ENCODE data around the gene RAG1.

Gene RAG1

DNA sequence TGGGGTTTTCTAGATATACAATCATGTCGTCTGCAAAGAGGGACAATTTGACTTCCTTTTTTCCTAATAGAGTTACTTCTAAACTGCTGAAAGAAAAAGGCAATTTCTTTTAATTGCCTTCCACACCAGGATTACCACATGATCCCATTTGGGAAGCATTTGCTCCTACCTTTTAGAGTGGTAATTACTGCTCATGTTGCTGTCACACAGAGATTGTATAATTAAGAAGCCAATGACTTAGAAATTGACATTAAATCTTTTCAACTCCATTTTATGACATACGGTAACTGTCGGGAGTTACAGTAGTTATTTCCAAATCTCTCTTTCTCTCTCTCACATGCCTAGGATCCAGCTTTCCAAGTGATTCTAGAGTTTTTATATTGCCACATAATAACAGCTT, 48.0 kb downstream of the RAG1 start:
- H3K4me3 ChIP-seq (ENCODE audit: low read depth, low read length) = no peak overlapping the region
- TF ChIP-seq, protein P1, sequence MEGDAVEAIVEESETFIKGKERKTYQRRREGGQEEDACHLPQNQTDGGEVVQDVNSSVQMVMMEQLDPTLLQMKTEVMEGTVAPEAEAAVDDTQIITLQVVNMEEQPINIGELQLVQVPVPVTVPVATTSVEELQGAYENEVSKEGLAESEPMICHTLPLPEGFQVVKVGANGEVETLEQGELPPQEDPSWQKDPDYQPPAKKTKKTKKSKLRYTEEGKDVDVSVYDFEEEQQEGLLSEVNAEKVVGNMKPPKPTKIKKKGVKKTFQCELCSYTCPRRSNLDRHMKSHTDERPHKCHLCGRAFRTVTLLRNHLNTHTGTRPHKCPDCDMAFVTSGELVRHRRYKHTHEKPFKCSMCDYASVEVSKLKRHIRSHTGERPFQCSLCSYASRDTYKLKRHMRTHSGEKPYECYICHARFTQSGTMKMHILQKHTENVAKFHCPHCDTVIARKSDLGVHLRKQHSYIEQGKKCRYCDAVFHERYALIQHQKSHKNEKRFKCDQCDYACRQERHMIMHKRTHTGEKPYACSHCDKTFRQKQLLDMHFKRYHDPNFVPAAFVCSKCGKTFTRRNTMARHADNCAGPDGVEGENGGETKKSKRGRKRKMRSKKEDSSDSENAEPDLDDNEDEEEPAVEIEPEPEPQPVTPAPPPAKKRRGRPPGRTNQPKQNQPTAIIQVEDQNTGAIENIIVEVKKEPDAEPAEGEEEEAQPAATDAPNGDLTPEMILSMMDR (IDR thresholded peaks at IDR 0.05; ENCODE audit: low read depth, low read length, missing control alignments) = no peak
- DNase-seq (ENCODE audit: low read depth) = no peak
- in situ Hi-C loops (cut with HindIII; ENCODE audit: low sequenced_read_pairs) = no loop called here

DNA sequence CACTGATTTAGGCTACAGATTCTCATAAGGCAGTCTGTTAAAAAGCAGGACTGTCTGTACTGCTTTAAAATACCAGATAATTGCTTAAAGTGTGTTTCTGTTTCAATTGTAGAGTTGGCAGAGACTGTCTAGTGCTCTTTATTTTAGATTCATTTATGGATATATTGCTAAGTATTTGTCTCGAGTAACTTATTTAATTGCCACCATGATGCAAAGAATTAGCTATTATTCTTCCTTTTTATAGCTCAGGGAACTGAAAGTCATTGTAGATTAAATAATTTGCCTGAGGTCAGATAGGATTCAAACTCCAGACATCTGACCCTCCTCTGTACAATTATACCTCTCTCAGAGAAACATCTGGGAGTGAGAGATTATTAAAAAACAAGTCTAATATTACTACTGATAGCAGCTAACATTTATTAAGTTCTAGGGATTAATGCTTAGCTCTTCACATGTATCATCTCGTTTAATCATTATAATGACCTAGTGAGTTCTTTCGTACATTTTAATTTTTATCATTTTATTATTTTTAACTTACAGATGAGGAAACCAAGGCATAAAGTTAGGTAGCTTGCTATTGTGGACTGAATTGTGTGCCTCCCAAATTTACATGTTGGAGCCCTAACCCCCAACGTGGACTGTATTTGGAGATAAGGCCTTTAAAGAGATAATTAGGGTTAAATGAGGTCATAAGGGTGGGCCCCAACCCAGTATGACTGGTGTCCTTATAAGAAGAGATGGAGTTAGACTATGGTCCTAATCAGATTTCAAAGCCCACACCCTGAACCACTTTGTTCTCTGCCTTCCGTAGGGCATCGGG, 49.9 kb downstream of the RAG1 start:
- H3K4me3 ChIP-seq (ENCODE audit: low read depth, low read length) = no peak overlapping the region
- DNase-seq (ENCODE audit: low read depth) = no peak
- TF ChIP-seq, protein P1 (IDR thresholded peaks at IDR 0.05; ENCODE audit: low read depth, low read length, missing control alignments) = no peak
- in situ Hi-C loops (cut with HindIII; ENCODE audit: low sequenced_read_pairs) = no loop called here

DNA sequence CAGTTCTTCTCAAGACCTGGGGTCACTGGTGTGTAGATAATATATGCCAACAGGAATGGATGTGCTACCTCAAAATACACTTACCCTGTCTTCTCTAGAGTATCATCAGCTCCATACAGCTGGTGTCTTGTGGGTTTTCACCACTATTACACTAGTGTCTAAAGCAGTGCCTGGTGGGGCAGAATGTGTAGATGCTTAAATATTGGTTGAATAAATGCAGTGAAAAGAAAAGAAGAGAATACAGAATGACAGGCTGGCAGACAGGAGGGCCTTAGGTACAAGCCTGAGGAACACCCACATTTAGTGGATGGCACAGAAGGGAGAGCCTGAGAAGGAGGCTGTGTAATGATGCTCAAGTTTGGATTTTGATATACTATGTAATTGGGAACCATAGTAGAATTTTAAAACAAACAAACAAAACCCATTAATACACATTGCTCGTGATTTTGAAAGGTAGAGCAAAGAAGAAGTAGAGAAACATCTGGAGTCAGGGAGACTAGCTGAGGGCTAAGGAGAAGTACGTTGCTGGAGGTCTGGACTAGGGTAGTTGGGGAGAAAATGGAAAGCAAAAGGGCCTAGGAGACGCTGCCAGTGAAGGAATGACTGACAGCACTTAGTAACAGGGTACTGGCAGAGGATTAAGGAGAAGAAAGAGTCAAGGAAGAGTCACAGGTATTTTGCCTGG, 50.7 kb downstream of the RAG1 start:
- no peak overlapping the region for H3K4me3 ChIP-seq (ENCODE audit: low read depth, low read length)
- in situ Hi-C loops (cut with HindIII; ENCODE audit: low sequenced_read_pairs) = no loop called here
- TF ChIP-seq, protein P1 (IDR thresholded peaks at IDR 0.05; ENCODE audit: low read depth, low read length, missing control alignments) = no peak
- no peak for DNase-seq (ENCODE audit: low read depth)

DNA sequence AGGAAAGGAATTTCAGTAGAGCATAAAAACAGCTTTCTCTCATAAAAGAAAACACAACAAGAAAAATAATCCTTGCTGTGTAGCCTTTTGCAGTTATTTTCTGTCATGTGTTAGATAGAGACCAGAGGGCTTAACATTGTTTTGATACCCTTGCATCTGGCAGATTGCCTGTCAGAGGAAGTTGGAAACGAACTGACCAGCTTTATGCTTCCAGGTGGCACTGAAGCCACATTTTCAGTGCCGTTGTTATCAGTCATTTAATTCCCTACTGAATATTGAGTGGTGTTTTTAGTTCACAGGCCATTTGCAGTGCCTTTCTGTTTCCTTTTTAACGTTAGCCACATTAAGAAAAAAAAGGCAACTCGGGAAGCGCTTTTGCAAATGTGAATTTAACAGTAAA, 51.7 kb downstream of the RAG1 start:
- no peak overlapping the region for H3K4me3 ChIP-seq (ENCODE audit: low read depth, low read length)
- TF ChIP-seq, protein P1 (IDR thresholded peaks at IDR 0.05; ENCODE audit: low read depth, low read length, missing control alignments) = no peak
- in situ Hi-C loops (cut with HindIII; ENCODE audit: low sequenced_read_pairs) = no loop called here
- DNase-seq (ENCODE audit: low read depth) = no peak

DNA sequence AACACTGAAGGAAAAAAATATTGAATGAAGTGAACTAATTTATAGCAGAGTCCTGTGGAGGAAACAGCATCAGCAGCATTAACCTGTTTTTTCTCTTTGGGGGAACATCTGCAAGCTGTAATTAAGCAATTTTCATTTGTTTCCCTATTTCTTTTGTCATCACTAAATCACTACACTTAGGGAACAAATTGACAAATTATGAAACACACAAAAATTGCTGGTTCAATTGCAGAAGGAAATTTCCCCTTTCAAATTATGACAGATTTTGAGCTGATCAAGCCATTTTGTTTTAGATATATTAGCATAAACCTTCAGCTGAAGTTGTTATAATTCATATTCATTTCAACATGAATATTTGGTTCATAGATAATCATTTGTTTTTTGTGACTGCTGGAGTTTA, 52.4 kb downstream of the RAG1 start:
- DNase-seq (ENCODE audit: low read depth) = no peak
- in situ Hi-C loops (cut with HindIII; ENCODE audit: low sequenced_read_pairs) = no loop called here
- no peak overlapping the region for H3K4me3 ChIP-seq (ENCODE audit: low read depth, low read length)
- TF ChIP-seq, protein P1 (IDR thresholded peaks at IDR 0.05; ENCODE audit: low read depth, low read length, missing control alignments) = no peak

DNA sequence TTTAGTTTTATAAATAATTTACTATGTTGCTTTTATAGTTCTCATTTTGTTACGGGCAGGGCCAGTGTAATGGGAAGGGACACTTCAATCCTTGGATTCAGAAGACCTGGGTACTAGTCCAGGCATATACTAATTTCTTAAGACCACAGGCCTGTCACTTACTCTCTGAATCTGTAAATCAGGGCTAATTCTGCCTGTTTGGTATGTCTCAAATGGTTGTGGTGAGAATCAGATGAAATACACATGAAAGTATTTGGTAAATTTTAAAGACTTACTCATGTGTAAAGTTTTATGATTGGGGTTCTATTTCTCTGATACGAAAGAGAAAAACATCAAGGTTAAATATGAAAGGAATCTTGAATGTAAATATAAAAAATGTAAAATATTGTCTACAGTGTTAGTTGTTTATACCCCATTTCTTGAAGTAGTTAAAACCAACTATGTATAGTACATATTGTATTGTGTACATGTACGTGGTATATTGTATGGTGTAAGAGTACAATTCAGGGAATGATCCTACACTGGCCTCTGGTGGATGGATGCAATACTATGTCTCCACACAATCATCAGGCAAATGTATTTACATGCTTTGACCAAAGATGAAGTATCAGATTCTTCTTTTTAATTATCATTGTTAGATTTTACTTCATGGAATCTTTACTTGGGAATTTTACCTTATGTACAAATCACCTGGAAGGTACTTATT, 54.8 kb downstream of the RAG1 start:
- H3K4me3 ChIP-seq (ENCODE audit: low read depth, low read length) = no peak overlapping the region
- DNase-seq (ENCODE audit: low read depth) = peak; percentile 13
- TF ChIP-seq, protein P1 (IDR thresholded peaks at IDR 0.05; ENCODE audit: low read depth, low read length, missing control alignments) = peak; percentile 60
- in situ Hi-C loops (cut with HindIII; ENCODE audit: low sequenced_read_pairs) = no loop called here
